Ecto neural progenitor cell (in vitro differentiated cells): ENCODE results near the gene ASB16.

Experiments
- DNase-seq: peaks from one replicate; pipeline ENCODE4 v3.0.0-alpha.2; 2018; ENCODE audit warnings: low spot score

ASB16 gene

GRCh38 chr17:44188576-44189403 lies 18.3 kb downstream of the ASB16 start:
- DNase-seq, result no peak

GRCh38 chr17:44190481-44190880 lies 20.0 kb downstream of the ASB16 start:
- DNase-seq, result no peak

- DNase-seq, result no peak
Measured at GRCh38 chr17:44191369-44191768, 20.9 kb downstream of the ASB16 start.

GRCh38 chr17:44191941-44192496 lies 21.5 kb downstream of the ASB16 start:
- peak; percentile 66 for DNase-seq

- no peak for DNase-seq
Measured at GRCh38 chr17:44192750-44193149, 22.2 kb downstream of the ASB16 start.

- no peak for DNase-seq
Measured at GRCh38 chr17:44193326-44194084, 23.0 kb downstream of the ASB16 start.

- no peak for DNase-seq
Measured at GRCh38 chr17:44197107-44197506, 26.6 kb downstream of the ASB16 start.

GRCh38 chr17:44197980-44198720 lies 27.6 kb downstream of the ASB16 start:
- no peak for DNase-seq

- peak; percentile 89 for DNase-seq
Measured at GRCh38 chr17:44198721-44199552, 28.4 kb downstream of the ASB16 start.

- DNase-seq, result peak; percentile 100
Measured at GRCh38 chr17:44199553-44200477, 29.3 kb downstream of the ASB16 start, which contains the start of gene ATXN7L3. Gene ATXN7L3, minus strand, starts transcription at chr17:44199884. Its CDS starts 1,814 bp downstream, at chr17:44198070.

GRCh38 chr17:44200478-44201155 lies 30.1 kb downstream of the ASB16 start:
- no peak for DNase-seq

- DNase-seq, result no peak
Measured at GRCh38 chr17:44202756-44203155, 32.3 kb downstream of the ASB16 start.

GRCh38 chr17:44203731-44204440 lies 33.4 kb downstream of the ASB16 start:
- peak; percentile 71 for DNase-seq

GRCh38 chr17:44204441-44204882 lies 34.0 kb downstream of the ASB16 start:
- no peak for DNase-seq

GRCh38 chr17:44205962-44206824 lies 35.7 kb downstream of the ASB16 start:
- DNase-seq, result no peak

GRCh38 chr17:44206825-44207155 lies 36.3 kb downstream of the ASB16 start:
- no peak for DNase-seq

- no peak for DNase-seq
Measured at GRCh38 chr17:44207319-44207718, 36.8 kb downstream of the ASB16 start.

GRCh38 chr17:44207743-44208142 lies 37.2 kb downstream of the ASB16 start:
- DNase-seq, result no peak
